Panc1 (cell line): ENCODE results near the gene TACC2. TPM values are rescaled to one million over a fixed set of nuclear protein-coding genes. Genes with fewer than 3 reads are reported as not detected.
A peak's percentile ranks its signal among the peaks of the same experiment; 100 is the strongest.

Experiments used
- ATAC-seq: fragments of 200-7000 bp; cut with Tn5 transposase; 2 replicates; pipeline ENCODE4 v1.9.1; 2020; ENCODE audit warnings: mild to moderate bottlenecking, moderate library complexity
- BruUV-seq: library from RNA; stranded (reverse); fragments of 400-500 nt; replicated peaks from 2 replicates; lab custom pipeline; 2021; lab: Mats Ljungman, UMichigan
- CTCF ChIA-PET: fragments of 300-600 bp; sonication (Branson Sonifier 250); formaldehyde crosslinking; loops from one replicate; lab custom pipeline; 2022; ENCODE audit warnings: antibody characterized with exemption; lab: Charles Lee
- POLR2A ChIA-PET: fragments of 300-600 bp; sonication (Branson Sonifier 250); formaldehyde crosslinking; loops from one replicate; lab custom pipeline; 2022; ENCODE audit warnings: antibody characterized with exemption; lab: Charles Lee
- DNase-seq: peaks from one replicate; pipeline ENCODE4 v3.0.0-alpha.2; 2010; ENCODE audit warnings: low read depth, low spot score
- H3K27ac ChIP-seq: 2 replicates; pipeline ENCODE4 v1.5.1; 2011; ENCODE audit warnings: mild to moderate bottlenecking, low read length, inconsistent platforms
- H3K27me3 ChIP-seq: fragments of 200-500 bp; sonication (Bioruptor generic); 2 replicates; pipeline ENCODE4 v1.6.0; 2014; ENCODE audit warnings: low read length, inconsistent platforms; ENCODE audit not compliant: control insufficient read depth, insufficient read depth
- H3K36me3 ChIP-seq: fragments of 200-500 bp; sonication (Bioruptor generic); 2 replicates; pipeline ENCODE4 v1.5.1; 2014; ENCODE audit warnings: inconsistent platforms, mild to moderate bottlenecking, low read length, moderate library complexity; ENCODE audit not compliant: control insufficient read depth, insufficient read depth
- H3K4me1 ChIP-seq: 2 replicates; pipeline ENCODE4 v1.5.1; 2011; ENCODE audit warnings: inconsistent platforms, mild to moderate bottlenecking, low read length, moderate library complexity; ENCODE audit not compliant: control insufficient read depth, insufficient read depth
- H3K4me3 ChIP-seq, 2 experiments: 2 replicates each; pipeline ENCODE4 v1.5.1; 2011 to 2012; ENCODE audit warnings: low read depth in 2 of 2, low read length in 2 of 2, mild to moderate bottlenecking in 2 of 2, inconsistent platforms in 1 of 2, moderate library complexity in 1 of 2
- H3K9me3 ChIP-seq: fragments of 200-500 bp; sonication (Bioruptor generic); 2 replicates; pipeline ENCODE4 v1.5.1; 2014; ENCODE audit warnings: low read depth, mild to moderate bottlenecking, inconsistent platforms, low read length, moderate library complexity; ENCODE audit not compliant: control insufficient read depth, insufficient read depth
- POLR2AphosphoS5 ChIP-seq: IDR thresholded peaks from 2 replicates; pipeline ENCODE4 v1.6.1; 2012; ENCODE audit warnings: mild to moderate bottlenecking, low read depth, low read length, moderate library complexity
- REST ChIP-seq, 2 experiments: IDR thresholded peaks; 2 replicates each; pipeline ENCODE4 v1.6.1; 2011 to 2012; ENCODE audit warnings: low read depth in 2 of 2, control low read depth in 1 of 2, low read length in 1 of 2, mild to moderate bottlenecking in 1 of 2, moderate library complexity in 1 of 2; ENCODE audit not compliant: insufficient read depth in 1 of 2
- SIN3A ChIP-seq: IDR thresholded peaks from 2 replicates; pipeline ENCODE4 v1.6.1; 2012; ENCODE audit warnings: low read depth, mild to moderate bottlenecking, low read length, moderate library complexity, borderline replicate concordance; ENCODE audit not compliant: insufficient read depth
- TCF7L2 ChIP-seq: IDR thresholded peaks from 2 replicates; pipeline ENCODE4 v1.6.1; 2011; ENCODE audit warnings: mild to moderate bottlenecking, low read depth, low read length, inconsistent platforms
- in situ Hi-C: cut with HindIII; loops from 2 replicates; pipeline ENCODE4 v1.10.0; 2016; ENCODE audit warnings: low sequenced_read_pairs, low pct_unique_long_range_greater_than_20kb
- intact Hi-C: fragments of 100-400 bp; cut with micrococcal nuclease; formaldehyde crosslinking; loops from one replicate; pipeline ENCODE4 v1.10.0; 2022; ENCODE audit not compliant: unreplicated experiment
- total RNA-seq: library from RNA; stranded (reverse); gene quantifications from one replicate; pipeline ENCODE4 v1.2.1, GENCODE V29; 2021; ENCODE audit not compliant: unreplicated experiment
- TF ChIP-seq, protein P1 (sequence below): fragments of 450-650 bp; IDR thresholded peaks from 2 replicates; pipeline ENCODE4 v1.5.1; 2017; ENCODE audit warnings: mild to moderate bottlenecking

The TACC2 gene
- total RNA-seq, 1 experiment from 2014 or later, result 133 TPM

GRCh38 chr10:122299423-122300075 lies 310.6 kb downstream of the TACC2 start:
- BruUV-seq, result no TSS peak
- H3K27me3 ChIP-seq, result no peaks in the 10 kb centered on the region
- peak overlapping the region in 1 of 2 experiments; percentile 24; a peak in 2 of 4 replicates for H3K4me3 ChIP-seq
- in situ Hi-C loops, result no loop called here
- intact Hi-C loops, result loop anchor here (1.0 to 5.0 kb wide), 2 partner anchors 136 to 268 kb away; no protein-coding TSS in a partner anchor
- peaks cover 17% of the 10 kb centered on the region for H3K4me1 ChIP-seq
- 0 out of 2 replicates have a peak, but pooled peaks have one; percentile 2 for ATAC-seq
- H3K27ac ChIP-seq, result peak overlapping the region; percentile 76
- no peaks in the 10 kb centered on the region for H3K36me3 ChIP-seq
- ChIA-PET CTCF (interaction anchor here (0.6 to 2.9 kb wide), 15 partner anchors 10 to 741 kb away, joined by 3 to 28 read pairs (median 4); no protein-coding TSS in a partner anchor), POLR2A (no interaction called here)
- no peak for DNase-seq
- no peaks in the 10 kb centered on the region for H3K9me3 ChIP-seq
- TF ChIP-seq TCF7L2 (no peak), POLR2AphosphoS5 (no peak), REST (IDR thresholded peaks at IDR 0.05; ENCODE audit: insufficient read depth in 1 of 2, low read depth in 2 of 2, low read length in 1 of 2) (no peak), SIN3A (no peak)
- TF ChIP-seq, protein P1, sequence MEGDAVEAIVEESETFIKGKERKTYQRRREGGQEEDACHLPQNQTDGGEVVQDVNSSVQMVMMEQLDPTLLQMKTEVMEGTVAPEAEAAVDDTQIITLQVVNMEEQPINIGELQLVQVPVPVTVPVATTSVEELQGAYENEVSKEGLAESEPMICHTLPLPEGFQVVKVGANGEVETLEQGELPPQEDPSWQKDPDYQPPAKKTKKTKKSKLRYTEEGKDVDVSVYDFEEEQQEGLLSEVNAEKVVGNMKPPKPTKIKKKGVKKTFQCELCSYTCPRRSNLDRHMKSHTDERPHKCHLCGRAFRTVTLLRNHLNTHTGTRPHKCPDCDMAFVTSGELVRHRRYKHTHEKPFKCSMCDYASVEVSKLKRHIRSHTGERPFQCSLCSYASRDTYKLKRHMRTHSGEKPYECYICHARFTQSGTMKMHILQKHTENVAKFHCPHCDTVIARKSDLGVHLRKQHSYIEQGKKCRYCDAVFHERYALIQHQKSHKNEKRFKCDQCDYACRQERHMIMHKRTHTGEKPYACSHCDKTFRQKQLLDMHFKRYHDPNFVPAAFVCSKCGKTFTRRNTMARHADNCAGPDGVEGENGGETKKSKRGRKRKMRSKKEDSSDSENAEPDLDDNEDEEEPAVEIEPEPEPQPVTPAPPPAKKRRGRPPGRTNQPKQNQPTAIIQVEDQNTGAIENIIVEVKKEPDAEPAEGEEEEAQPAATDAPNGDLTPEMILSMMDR, result no peak

GRCh38 chr10:122301055-122301810 lies 312.3 kb downstream of the TACC2 start:
- POLR2A ChIA-PET, result no interaction called here
- DNase-seq (no peak), ATAC-seq (no peak)
- CTCF ChIA-PET, result no interaction called here
- Histone ChIP-seq H3K4me1 (peaks cover 17% of the 10 kb centered on the region), H3K27me3 (no peaks in the 10 kb centered on the region), H3K9me3 (no peaks in the 10 kb centered on the region; the same call in 1 of the 2 replicates), H3K36me3 (no peaks in the 10 kb centered on the region), H3K27ac (peak overlapping the region; percentile 74), H3K4me3 (no peak overlapping the region)
- intact Hi-C loops, result no loop called here
- in situ Hi-C loops, result no loop called here
- TF ChIP-seq, protein P1, result no peak
- no peak for TF ChIP-seq POLR2AphosphoS5
- no TSS peak for BruUV-seq
